Muscle of leg (tissue), 11 donors: ENCODE results near the gene SEMA5B. TPM values are rescaled to one million over a fixed set of nuclear protein-coding genes. Genes with fewer than 3 reads are reported as not detected.

Source experiments
- DNase-seq: peaks from one replicate; pipeline ENCODE4 v3.0.0; 2013
- H3K27ac ChIP-seq: one replicate; pipeline ENCODE4 v1.5.1; 2013; ENCODE audit warnings: mild to moderate bottlenecking, low read length, control low read depth
- H3K27me3 ChIP-seq: one replicate; pipeline ENCODE4 v1.6.1; 2013; ENCODE audit warnings: low read length; ENCODE audit not compliant: control insufficient read depth, insufficient read depth
- H3K36me3 ChIP-seq: one replicate; pipeline ENCODE4 v1.6.1; 2013; ENCODE audit warnings: low read length; ENCODE audit not compliant: control insufficient read depth, insufficient read depth
- H3K4me1 ChIP-seq: one replicate; pipeline ENCODE4 v1.6.1; 2013; ENCODE audit warnings: low read length; ENCODE audit not compliant: control insufficient read depth, insufficient read depth
- H3K4me3 ChIP-seq: one replicate; pipeline ENCODE4 v1.5.1; 2013; ENCODE audit warnings: low read length, control low read depth
- H3K9me3 ChIP-seq: replicated peaks from 2 replicates; pipeline ENCODE4 v1.6.1; 2013; ENCODE audit warnings: low read depth, low read length; ENCODE audit not compliant: control insufficient read depth
- WGBS: methylation state at CpG from one replicate; pipeline ENCODE4 v1.1.5; 2013; ENCODE audit warnings: missing lambda C conversion rate; ENCODE audit not compliant: insufficient coverage; 5-methylcytosine and 5-hydroxymethylcytosine counted together
- polyA plus RNA-seq, 8 donors: library from polyadenylated mRNA; unstranded; fragments of 120-200 nt; gene quantifications; one replicate each; pipeline versions ENCODE4 v1.2.1 to v1.2.3, GENCODE V29; 2013; ENCODE audit warnings: inconsistent platforms in 1 of 8, low replicate concordance in 1 of 8; ENCODE audit not compliant: insufficient read length in 8 of 8, insufficient read depth in 1 of 8
- total RNA-seq: library from RNA; stranded (reverse); fragments of 120-200 nt; gene quantifications from one replicate; pipeline ENCODE4 v1.2.4, GENCODE V29; 2013

SEMA5B gene
- total and polyA plus RNA-seq, 9 donors = 14.3 to 35.4 (median 25.7) TPM

DNA sequence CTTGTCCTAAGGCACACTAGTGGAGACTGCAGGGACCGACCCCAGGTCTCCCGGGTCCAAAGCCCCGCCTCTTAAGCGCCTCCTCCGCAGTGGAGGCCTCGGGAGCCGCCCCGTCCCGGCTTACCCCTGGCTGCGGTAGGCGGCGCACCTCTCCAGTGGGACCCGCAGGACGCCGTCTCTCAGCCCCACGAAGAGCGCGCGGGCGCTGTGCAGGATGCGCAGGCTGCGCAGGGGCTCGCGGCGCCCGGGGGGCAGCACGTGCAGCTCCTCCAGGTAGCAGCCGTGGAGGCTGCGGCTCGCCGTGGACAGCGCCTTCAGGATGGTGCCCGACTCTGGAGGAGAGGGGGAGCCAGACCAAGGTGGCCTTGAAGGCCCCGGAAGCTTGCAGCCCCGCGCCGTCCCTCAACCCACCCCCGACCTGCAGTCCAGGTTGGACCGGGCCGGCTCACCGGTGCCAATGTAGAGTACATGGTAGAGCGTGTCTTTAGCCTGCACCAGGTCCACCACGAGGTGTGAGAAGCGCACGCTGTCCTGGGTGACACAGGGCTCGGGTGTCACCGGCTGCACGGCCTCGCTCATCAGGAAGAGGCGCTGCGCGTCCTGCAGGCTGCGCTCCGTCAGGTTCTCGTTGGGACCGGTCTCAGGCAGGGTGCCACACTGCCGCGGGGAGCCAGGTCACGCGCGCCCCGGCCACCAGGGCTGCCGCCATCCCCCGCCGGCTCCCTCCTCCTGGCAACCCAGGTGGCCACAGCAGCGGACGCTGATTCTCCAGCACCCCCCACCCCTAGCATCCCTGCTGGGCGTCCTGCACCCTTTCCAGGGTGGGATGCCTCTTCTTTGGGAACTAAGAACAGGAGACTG, 105.5 kb downstream of the SEMA5B start:
- WGBS = 19% methylated on average over 54 of the region's 68 CpGs
- no peak for DNase-seq
- H3K4me3 ChIP-seq = no peak overlapping the region

DNA sequence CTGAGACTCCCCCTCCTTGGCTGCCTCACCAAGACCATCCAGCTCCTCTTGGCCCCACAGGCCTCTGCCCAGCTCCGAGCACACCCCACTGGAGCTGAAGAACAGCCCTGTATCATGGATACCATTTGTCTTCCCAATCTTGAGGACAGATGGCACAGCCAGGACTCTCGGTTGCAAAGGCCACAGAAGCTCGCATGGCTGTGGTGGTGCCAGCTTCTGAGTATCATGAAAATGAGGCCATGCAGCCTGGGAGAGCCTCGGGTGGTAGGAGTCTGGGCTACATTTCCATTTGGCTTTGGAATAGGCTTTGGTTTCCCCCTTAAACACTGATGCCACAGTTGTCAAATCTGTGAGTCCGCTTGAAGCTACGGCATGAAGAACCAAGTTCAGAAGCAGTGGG, 106.6 kb downstream of the SEMA5B start:
- 69% methylated on average over 4 of the region's 6 CpGs for WGBS
- Histone ChIP-seq H3K4me1 (peaks cover 6% of the 10 kb centered on the region), H3K36me3 (peaks cover 3% of the 10 kb centered on the region), H3K4me3 (no peak overlapping the region), H3K27ac (no peak overlapping the region), H3K27me3 (peaks cover 34% of the 10 kb centered on the region), H3K9me3 (no peaks in the 10 kb centered on the region)
- no peak for DNase-seq

More for the DNA sequence above, 105.5 kb downstream of the SEMA5B start:
- no peaks in the 10 kb centered on the region for H3K9me3 ChIP-seq
- H3K27ac ChIP-seq = no peak overlapping the region
- peaks cover 33% of the 10 kb centered on the region for H3K27me3 ChIP-seq
- peaks cover 6% of the 10 kb centered on the region for H3K4me1 ChIP-seq
- peaks cover 3% of the 10 kb centered on the region for H3K36me3 ChIP-seq

DNA sequence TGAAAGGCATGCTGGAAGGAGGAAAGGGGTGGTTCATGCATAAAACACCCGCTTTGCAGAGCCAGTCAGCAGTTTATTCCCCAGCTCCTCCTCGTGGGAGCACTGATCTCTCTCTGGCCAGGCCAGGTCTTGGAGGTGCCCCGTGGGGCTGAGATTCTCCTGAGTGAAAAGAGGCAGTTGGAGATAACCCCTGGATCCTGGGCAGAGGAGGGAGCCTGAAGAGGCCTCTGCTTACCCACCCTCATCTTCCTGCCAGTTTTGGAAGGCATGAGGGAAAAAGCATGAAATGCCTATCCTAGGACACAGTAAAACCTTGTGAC, 108.3 kb downstream of the SEMA5B start:
- Histone ChIP-seq H3K27me3 (peaks cover 36% of the 10 kb centered on the region), H3K4me3 (no peak overlapping the region), H3K4me1 (peaks cover 6% of the 10 kb centered on the region), H3K27ac (no peak overlapping the region), H3K36me3 (peaks cover 3% of the 10 kb centered on the region), H3K9me3 (no peaks in the 10 kb centered on the region)
- WGBS = 76% methylated on average over 2 of the region's 3 CpGs
- DNase-seq = no peak

DNA sequence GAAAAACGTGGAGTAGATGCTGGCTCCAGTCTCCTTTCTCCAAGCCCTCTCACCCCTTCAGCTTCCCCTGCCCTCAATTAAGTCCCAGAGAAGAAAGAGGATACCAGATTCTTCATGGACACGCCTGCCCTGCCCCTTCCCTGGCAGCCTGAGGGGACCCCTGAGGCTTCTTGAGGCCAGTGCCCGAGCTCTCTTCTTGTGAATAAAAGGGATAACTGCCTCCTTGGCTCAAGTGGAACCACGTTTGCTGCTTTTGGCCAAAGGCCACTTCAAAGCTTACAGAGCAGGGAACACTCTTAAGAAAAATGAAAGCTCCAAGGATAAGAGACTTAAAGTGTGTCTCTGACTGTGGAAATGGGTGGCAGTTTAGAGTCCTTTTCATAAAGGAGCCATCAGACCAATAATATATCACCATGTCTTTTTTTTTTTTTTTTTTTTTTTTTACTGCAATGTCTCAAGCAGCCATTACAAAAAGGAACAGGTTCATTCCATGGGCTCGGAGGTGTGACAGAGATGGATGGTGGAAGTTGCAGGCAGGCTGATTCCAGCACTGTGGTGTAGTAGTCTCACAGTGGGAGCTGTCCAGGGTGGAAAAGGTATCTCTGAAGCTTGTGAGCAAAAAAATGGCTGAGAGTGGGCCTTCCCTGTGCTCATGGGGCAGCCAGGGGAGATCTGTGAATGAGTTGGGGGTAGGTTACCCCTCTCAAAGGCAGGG, 108.8 kb downstream of the SEMA5B start:
- H3K4me1 ChIP-seq = peaks cover 6% of the 10 kb centered on the region
- peaks cover 3% of the 10 kb centered on the region for H3K36me3 ChIP-seq
- H3K27me3 ChIP-seq = peaks cover 40% of the 10 kb centered on the region
- H3K4me3 ChIP-seq = no peak overlapping the region
- H3K9me3 ChIP-seq = no peaks in the 10 kb centered on the region
- WGBS = 39% methylated on average over 3 of the region's 5 CpGs
- no peak overlapping the region for H3K27ac ChIP-seq
- no peak for DNase-seq

DNA sequence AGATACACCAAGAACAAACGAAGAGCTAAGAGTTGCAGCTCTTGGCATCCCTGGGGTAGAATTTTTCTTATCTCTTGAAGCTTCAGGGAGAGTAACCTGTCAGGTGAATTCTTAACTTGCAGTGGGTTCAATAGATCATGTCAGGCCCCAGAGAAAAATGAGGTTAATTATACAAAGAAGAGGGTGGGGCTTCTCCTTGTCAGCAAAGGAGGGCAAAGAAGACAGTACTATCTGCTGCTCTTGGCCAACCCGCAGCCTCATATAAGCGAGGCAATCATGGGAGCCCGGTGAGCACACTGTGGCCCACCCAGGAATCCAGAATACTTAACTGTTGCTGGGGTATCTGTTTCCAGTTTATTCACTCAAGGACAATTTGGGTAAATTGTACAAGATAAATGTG, 110.2 kb downstream of the SEMA5B start:
- Histone ChIP-seq H3K36me3 (peaks cover 3% of the 10 kb centered on the region), H3K4me3 (no peak overlapping the region), H3K27ac (no peak overlapping the region), H3K4me1 (peaks cover 6% of the 10 kb centered on the region), H3K9me3 (no peaks in the 10 kb centered on the region), H3K27me3 (peaks cover 40% of the 10 kb centered on the region)
- DNase-seq = no peak
- 64% methylated on average over 3 of the region's 4 CpGs for WGBS

DNA sequence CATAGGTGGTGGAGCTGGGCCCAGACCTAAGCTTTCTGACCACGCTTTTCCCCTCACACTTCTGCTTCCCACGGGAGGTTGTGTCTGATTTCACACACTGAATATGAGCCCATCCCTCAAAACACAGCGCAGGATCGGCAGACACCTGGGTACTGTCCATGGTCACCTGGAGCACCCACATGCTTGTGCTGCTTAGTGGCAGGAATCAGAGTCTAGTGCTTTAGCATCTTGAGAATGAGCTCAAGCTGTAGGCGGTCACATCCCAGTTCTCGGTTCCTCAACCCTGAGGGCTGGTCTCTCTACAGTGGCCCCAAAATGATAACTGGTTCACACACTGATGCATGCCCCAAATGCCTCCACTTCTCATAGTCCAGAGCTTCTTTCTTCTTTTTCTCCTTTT, 111.0 kb downstream of the SEMA5B start:
- Histone ChIP-seq H3K27me3 (peaks cover 36% of the 10 kb centered on the region), H3K4me3 (no peak overlapping the region)
- 77% methylated on average over 6 of the region's 6 CpGs for WGBS

DNA sequence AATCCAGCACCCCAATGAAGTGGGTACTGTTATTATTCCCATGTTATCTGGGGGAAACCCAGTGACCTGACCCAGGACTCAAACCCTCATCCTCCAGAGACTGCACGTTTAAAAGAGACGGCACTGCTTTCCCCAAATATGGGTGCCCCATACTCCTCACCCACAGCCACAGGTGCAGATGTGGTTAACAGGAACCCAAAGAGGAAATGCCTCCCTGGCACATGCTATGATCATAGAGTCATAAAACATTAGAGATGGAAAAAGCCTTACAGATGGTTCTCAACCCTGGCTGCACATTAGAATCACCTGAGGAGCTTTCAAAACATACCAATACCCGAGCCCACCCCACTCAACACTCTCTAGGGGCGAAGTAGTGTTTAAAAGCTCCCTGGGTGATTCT, 111.5 kb downstream of the SEMA5B start:
- Histone ChIP-seq H3K9me3 (no peaks in the 10 kb centered on the region), H3K4me1 (no peaks in the 10 kb centered on the region), H3K36me3 (peaks cover 2% of the 10 kb centered on the region), H3K4me3 (no peak overlapping the region), H3K27me3 (peaks cover 31% of the 10 kb centered on the region), H3K27ac (no peak overlapping the region)
- 70% methylated on average over 2 of the region's 4 CpGs for WGBS
- no peak for DNase-seq

More for the DNA sequence above, 111.0 kb downstream of the SEMA5B start:
- Histone ChIP-seq H3K4me1 (no peaks in the 10 kb centered on the region), H3K9me3 (no peaks in the 10 kb centered on the region), H3K27ac (no peak overlapping the region), H3K36me3 (peaks cover 3% of the 10 kb centered on the region)
- no peak for DNase-seq

DNA sequence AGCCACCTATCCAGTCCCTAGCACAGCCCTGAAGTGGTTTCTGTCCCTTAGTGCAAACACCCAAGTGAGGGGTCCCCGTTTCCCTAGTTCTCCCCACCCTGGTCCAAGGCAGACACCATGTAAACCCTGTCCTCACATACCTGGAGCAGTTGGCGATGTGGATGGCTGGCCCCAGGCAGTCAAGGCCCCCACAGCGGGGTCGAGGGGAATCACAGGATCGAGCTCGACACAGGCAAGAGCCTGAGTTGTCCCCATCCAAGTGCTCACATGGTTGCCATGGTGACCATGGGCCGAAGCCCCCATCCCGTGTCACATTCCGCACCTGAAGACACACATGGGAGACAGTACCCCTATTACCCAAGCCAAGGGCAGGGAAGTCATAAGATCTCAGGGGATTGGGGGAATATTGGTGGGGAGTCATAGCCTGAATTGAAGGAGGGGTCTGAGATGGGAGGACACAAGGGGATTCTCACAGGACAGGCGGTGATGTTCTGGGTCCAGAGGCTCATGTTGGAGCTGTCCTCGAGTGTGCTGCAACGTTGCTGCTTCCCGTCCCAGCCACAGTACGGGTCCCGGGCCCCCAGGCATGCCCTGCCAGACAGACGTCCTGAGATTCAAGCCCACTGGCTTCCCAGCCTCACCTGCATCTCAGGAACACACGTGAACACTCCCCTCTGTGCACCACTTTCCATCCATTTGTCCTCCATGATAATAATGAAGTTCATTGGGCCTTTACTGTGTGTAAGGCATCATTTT, 112.1 kb downstream of the SEMA5B start:
- no peak overlapping the region for H3K4me3 ChIP-seq
- no peaks in the 10 kb centered on the region for H3K36me3 ChIP-seq
- DNase-seq = no peak
- H3K4me1 ChIP-seq = no peaks in the 10 kb centered on the region
- H3K9me3 ChIP-seq = no peaks in the 10 kb centered on the region
- 86% methylated on average over 12 of the region's 17 CpGs for WGBS
- peaks cover 28% of the 10 kb centered on the region for H3K27me3 ChIP-seq
- no peak overlapping the region for H3K27ac ChIP-seq

DNA sequence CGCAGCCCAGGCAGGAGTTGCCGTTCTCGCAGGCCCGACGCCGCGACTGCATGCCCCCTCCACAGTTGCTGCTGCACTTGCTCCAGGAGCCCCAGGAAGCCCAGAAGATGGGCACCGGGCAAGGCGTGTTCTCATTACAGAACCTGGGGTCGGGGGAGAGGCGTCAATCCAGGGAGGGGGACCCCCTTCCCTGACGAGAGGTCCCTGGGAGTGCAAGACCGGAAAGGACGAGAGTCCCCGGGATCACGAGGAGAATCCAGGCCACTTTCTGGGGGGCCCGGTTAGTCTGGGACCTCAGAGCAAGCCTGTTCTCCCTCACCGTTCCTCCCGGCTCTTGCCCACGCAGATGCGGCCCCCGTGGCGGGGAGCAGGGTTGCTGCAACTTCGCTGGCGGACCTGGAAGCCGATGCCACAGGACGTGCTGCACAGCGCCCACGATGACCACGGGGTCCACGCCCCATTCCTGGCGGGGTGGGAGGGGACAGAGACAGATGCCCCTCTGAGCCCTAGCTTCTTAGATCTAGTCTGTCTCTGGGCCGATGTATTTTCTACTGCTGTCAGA, 113.9 kb downstream of the SEMA5B start:
- no peak for DNase-seq
- H3K4me1 ChIP-seq = no peaks in the 10 kb centered on the region
- H3K4me3 ChIP-seq = no peak overlapping the region
- H3K9me3 ChIP-seq = no peaks in the 10 kb centered on the region
- no peak overlapping the region for H3K27ac ChIP-seq
- H3K36me3 ChIP-seq = peaks cover 8% of the 10 kb centered on the region
- 72% methylated on average over 33 of the region's 33 CpGs for WGBS
- H3K27me3 ChIP-seq = peaks cover 25% of the 10 kb centered on the region
